Measurements from ENCODE around the gene IGSF9. TPM values are rescaled to one million over a fixed set of nuclear protein-coding genes. Genes with fewer than 3 reads are reported as not detected.

Gene IGSF9
- total and polyA plus RNA-seq, 2 experiments from 2014 or later = 0.13 TPM; not detected in 1

DNA sequence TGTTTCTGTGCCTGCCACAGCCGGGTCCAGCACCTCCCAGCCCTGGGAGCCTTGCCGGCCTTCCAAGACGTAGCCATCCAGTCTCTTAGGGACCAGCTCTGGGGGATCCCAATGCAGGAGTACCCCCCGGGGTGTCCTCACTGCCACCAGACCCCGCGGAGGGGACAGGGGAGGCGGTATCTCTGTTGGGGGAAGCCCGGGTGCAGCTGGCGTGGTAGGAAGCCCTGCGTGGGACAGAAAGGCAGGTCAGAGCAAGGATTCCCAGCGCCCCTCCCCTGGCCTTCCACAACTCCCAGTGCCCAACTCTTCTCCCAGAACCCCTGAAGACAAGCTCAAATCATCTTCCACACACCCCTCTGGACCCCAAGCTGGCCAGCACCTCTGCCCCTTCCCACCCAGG, 15.2 kb downstream of the IGSF9 start:
- no peak overlapping the region for H3K9ac ChIP-seq
- no peaks in the 10 kb centered on the region for H3K4me1 ChIP-seq (ENCODE audit: insufficient read depth)
- no peak overlapping the region for H3K27ac ChIP-seq
- H3K4me2 ChIP-seq (ENCODE audit: unreplicated experiment) = no peak overlapping the region
- H3F3A ChIP-seq (ENCODE audit: insufficient read depth) = no peaks in the 10 kb centered on the region
- in situ Hi-C loops (cut with MboI) = no loop called here
- H3K9me2 ChIP-seq (ENCODE audit: insufficient read depth) = no peaks in the 10 kb centered on the region
- no peaks in the 10 kb centered on the region for H3K9me3 ChIP-seq (ENCODE audit: low read depth)
- no peak overlapping the region for H3K4me3 ChIP-seq
- DNase-seq = no peak
- no peaks in the 10 kb centered on the region for H3K27me3 ChIP-seq (replicated peaks; ENCODE audit: insufficient read depth)
- 93% methylated on average over 11 of the region's 11 CpGs for WGBS, 2 experiments (ENCODE audit: low coverage in 1 of 2, low lambda C conversion rate in 2 of 2, missing lambda C conversion rate in 2 of 2)
- no peaks in the 10 kb centered on the region for H3K36me3 ChIP-seq (ENCODE audit: low read depth)
- H2AFZ ChIP-seq = no peak overlapping the region
- H4K20me1 ChIP-seq (ENCODE audit: insufficient read depth) = no peaks in the 10 kb centered on the region
- TF ChIP-seq EZH2 (IDR thresholded peaks at IDR 0.05; ENCODE audit: insufficient read depth, poor library complexity, severe bottlenecking) (no peak), EZH2phosphoT487 (IDR thresholded peaks at IDR 0.05; ENCODE audit: insufficient read depth, low read depth) (no peak)
- H3K79me2 ChIP-seq (ENCODE audit: insufficient read depth) = no peaks in the 10 kb centered on the region

DNA sequence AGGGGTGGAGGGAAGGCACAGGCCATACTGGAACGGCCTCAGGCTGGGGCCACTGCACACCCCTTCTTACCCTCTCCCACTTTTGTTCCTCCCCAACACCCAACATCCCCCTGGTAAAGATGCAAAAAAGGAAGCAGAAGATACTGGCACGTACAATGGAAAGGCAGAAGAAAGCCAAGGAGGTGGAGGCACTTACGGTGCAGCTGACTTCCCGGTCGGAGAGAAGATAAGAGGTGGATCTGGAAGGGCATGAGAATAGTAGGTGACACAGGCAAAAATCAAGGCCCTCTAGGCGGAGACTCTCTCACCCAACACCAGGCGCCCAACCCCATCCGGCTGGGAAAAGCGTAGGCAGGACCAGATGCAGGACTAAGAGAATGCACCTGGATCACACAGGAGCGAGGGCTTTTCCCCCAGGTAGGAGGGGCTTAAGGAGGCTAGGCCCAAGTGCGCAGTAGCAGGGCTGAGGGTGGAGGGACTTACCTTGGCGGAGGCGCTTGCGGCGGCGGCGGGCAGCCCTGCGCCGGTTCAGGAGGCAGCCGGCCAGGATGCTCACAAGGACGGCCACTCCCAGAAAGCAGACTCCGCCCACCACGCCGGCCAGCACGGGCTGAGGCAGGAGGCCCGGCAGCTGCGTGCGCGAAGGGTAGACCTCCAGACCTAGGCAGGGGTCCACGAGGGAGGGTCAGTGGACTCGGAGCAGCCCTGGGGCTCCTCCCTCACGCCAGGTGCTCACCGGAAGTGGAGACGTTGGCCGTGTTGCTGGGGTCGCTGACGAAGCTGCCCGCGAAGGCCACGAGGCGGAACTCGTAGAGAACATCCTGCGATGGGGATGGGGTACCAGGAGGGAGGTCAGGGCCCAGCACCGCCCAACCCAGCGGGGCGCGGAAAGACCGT, 16.0 kb downstream of the IGSF9 start:
- WGBS, 2 experiments (ENCODE audit: low coverage in 1 of 2, low lambda C conversion rate in 2 of 2, missing lambda C conversion rate in 2 of 2) = 82 to 84% methylated on average over 47 to 48 of the region's 48 CpGs
- no peak overlapping the region for H3K4me3 ChIP-seq
- no peak overlapping the region for H3K4me2 ChIP-seq (ENCODE audit: unreplicated experiment)
- no peaks in the 10 kb centered on the region for H3F3A ChIP-seq (ENCODE audit: insufficient read depth)
- TF ChIP-seq EZH2phosphoT487 (IDR thresholded peaks at IDR 0.05; ENCODE audit: insufficient read depth, low read depth) (no peak), EZH2 (IDR thresholded peaks at IDR 0.05; ENCODE audit: insufficient read depth, poor library complexity, severe bottlenecking) (no peak)
- no peak overlapping the region for H3K27ac ChIP-seq
- 0 out of 2 replicates have a peak, but pooled peaks cover under 1% of the 10 kb centered on the region for H3K79me2 ChIP-seq (ENCODE audit: insufficient read depth)
- H3K4me1 ChIP-seq (ENCODE audit: insufficient read depth) = no peaks in the 10 kb centered on the region
- DNase-seq = no peak
- in situ Hi-C loops (cut with MboI) = no loop called here
- H3K9me2 ChIP-seq (ENCODE audit: insufficient read depth) = no peaks in the 10 kb centered on the region
- no peaks in the 10 kb centered on the region for H3K9me3 ChIP-seq (ENCODE audit: low read depth)
- no peak overlapping the region for H3K9ac ChIP-seq
- H2AFZ ChIP-seq = no peak overlapping the region
- H4K20me1 ChIP-seq (ENCODE audit: insufficient read depth) = no peaks in the 10 kb centered on the region
- H3K36me3 ChIP-seq (ENCODE audit: low read depth) = no peaks in the 10 kb centered on the region
- no peaks in the 10 kb centered on the region for H3K27me3 ChIP-seq (replicated peaks; ENCODE audit: insufficient read depth)

- Histone ChIP-seq H4K20me1 (ENCODE audit: insufficient read depth) (no peaks in the 10 kb centered on the region), H3K79me2 (ENCODE audit: insufficient read depth) (peaks cover 8% of the 10 kb centered on the region), H3K27me3 (replicated peaks; ENCODE audit: insufficient read depth) (no peaks in the 10 kb centered on the region), H3K9me3 (ENCODE audit: low read depth) (no peaks in the 10 kb centered on the region), H3K4me3 (no peak overlapping the region), H3K4me2 (ENCODE audit: unreplicated experiment) (no peak overlapping the region), H3K27ac (no peak overlapping the region), H3K9ac (no peak overlapping the region), H3F3A (ENCODE audit: insufficient read depth) (no peaks in the 10 kb centered on the region), H3K4me1 (ENCODE audit: insufficient read depth) (no peaks in the 10 kb centered on the region), H3K36me3 (ENCODE audit: low read depth) (no peaks in the 10 kb centered on the region), H3K9me2 (ENCODE audit: insufficient read depth) (no peaks in the 10 kb centered on the region), H2AFZ (no peak overlapping the region)
- TF ChIP-seq EZH2 (IDR thresholded peaks at IDR 0.05; ENCODE audit: insufficient read depth, poor library complexity, severe bottlenecking) (no peak), EZH2phosphoT487 (IDR thresholded peaks at IDR 0.05; ENCODE audit: insufficient read depth, low read depth) (no peak)
- in situ Hi-C loops (cut with MboI) = no loop called here
- WGBS, 2 experiments (ENCODE audit: low coverage in 1 of 2, low lambda C conversion rate in 2 of 2, missing lambda C conversion rate in 2 of 2) = 89 to 91% methylated on average over 11 to 18 of the region's 18 CpGs
- no peak for DNase-seq
Measured at GRCh38 chr1:159928491-159929050, 16.8 kb downstream of the IGSF9 start.

GRCh38 chr1:159927849-159928431, 17.5 kb downstream of the IGSF9 start:
- in situ Hi-C loops (cut with MboI) = no loop called here
- Histone ChIP-seq H3K9me2 (ENCODE audit: insufficient read depth) (no peaks in the 10 kb centered on the region), H3K4me1 (ENCODE audit: insufficient read depth) (peaks cover 3% of the 10 kb centered on the region), H3K27me3 (replicated peaks; ENCODE audit: insufficient read depth) (no peaks in the 10 kb centered on the region), H3K79me2 (ENCODE audit: insufficient read depth) (peaks cover 15% of the 10 kb centered on the region), H3K9ac (no peak overlapping the region), H3K27ac (no peak overlapping the region), H2AFZ (no peak overlapping the region), H3K4me2 (ENCODE audit: unreplicated experiment) (no peak overlapping the region), H3K9me3 (ENCODE audit: low read depth) (no peaks in the 10 kb centered on the region), H3F3A (ENCODE audit: insufficient read depth) (no peaks in the 10 kb centered on the region), H3K36me3 (ENCODE audit: low read depth) (no peaks in the 10 kb centered on the region), H4K20me1 (ENCODE audit: insufficient read depth) (no peaks in the 10 kb centered on the region), H3K4me3 (no peak overlapping the region)
- DNase-seq = no peak
- WGBS, 2 experiments (ENCODE audit: low coverage in 1 of 2, low lambda C conversion rate in 2 of 2, missing lambda C conversion rate in 2 of 2) = 80 to 81% methylated on average over 11 to 13 of the region's 13 CpGs
- no peak for TF ChIP-seq EZH2 (IDR thresholded peaks at IDR 0.05; ENCODE audit: insufficient read depth, poor library complexity, severe bottlenecking)
- no peak for TF ChIP-seq EZH2phosphoT487 (IDR thresholded peaks at IDR 0.05; ENCODE audit: insufficient read depth, low read depth)
